Gastrocnemius medialis (tissue), 4 donors: ENCODE measurements around the gene FAM216B. TPM values are rescaled to one million over a fixed set of nuclear protein-coding genes. Genes with fewer than 3 reads are reported as not detected.

Experiments used
- ATAC-seq, 2 donors: fragments of 150-250 bp; one replicate each; pipeline ENCODE4 v1.9.1; 2016
- DNase-seq, 2 donors: peaks; one replicate each; pipeline ENCODE4 v3.0.0-alpha.2; 2019
- H3K27ac ChIP-seq, 4 donors: fragments of 200-600 bp; sonication (generic); 1 replicate in 1 of 4; 2 replicates in 3 of 4; pipeline ENCODE4 v1.5.1; 2016 to 2018; ENCODE audit warnings: mild to moderate bottlenecking in 2 of 4, moderate library complexity in 1 of 4
- H3K27me3 ChIP-seq, 3 donors: fragments of 200-600 bp; sonication (generic) in 2 of 3; 1 replicate in 1 of 3; 2 replicates in 2 of 3; pipeline versions ENCODE4 v1.5.1 to v1.6.0; 2016 to 2019; ENCODE audit warnings: mild to moderate bottlenecking in 1 of 3, moderate library complexity in 1 of 3
- H3K36me3 ChIP-seq, 2 donors: fragments of 200-600 bp; sonication (generic) in 1 of 2; one replicate each; pipeline ENCODE4 v1.5.1; 2017 to 2018
- H3K4me1 ChIP-seq, 2 donors: fragments of 200-600 bp; sonication (generic) in 1 of 2; one replicate each; pipeline ENCODE4 v1.5.1; 2016 to 2017; ENCODE audit warnings: mild to moderate bottlenecking in 2 of 2
- H3K4me3 ChIP-seq, 4 donors: fragments of 200-600 bp; sonication (generic) in 3 of 4; 1 replicate in 1 of 4; 2 replicates in 3 of 4; pipeline ENCODE4 v1.5.1; 2016 to 2019; ENCODE audit warnings: mild to moderate bottlenecking in 2 of 4
- H3K9me3 ChIP-seq, 3 donors: fragments of 200-600 bp; sonication (generic) in 2 of 3; 1 replicate in 1 of 3; 2 replicates in 2 of 3; pipeline ENCODE4 v1.5.1; 2016 to 2019
- CTCF ChIP-seq, 5 experiments: fragments of 450-650 bp in 3 of 5; fragments of 200-600 bp in 2 of 5; sonication (generic) in 2 of 5; IDR thresholded peaks in 4 of 5; conservative IDR thresholded peaks in 1 of 5; 1 replicate in 4 of 5; 2 replicates in 1 of 5; pipeline ENCODE4 v1.5.1; 2016 to 2019; ENCODE audit warnings: antibody characterized with exemption in 5 of 5, mild to moderate bottlenecking in 3 of 5, moderate library complexity in 3 of 5
- POLR2A ChIP-seq, 2 donors: fragments of 450-650 bp; IDR thresholded peaks; one replicate each; pipeline ENCODE4 v1.6.1; 2017; ENCODE audit warnings: antibody characterized with exemption in 2 of 2, mild to moderate bottlenecking in 2 of 2, moderate library complexity in 2 of 2
- in situ Hi-C, 4 donors: fragments of 200-750 bp; cut with MboI; loops; one replicate each; pipeline versions ENCODE4 v1.15.0 to v1.8.0; 2017; ENCODE audit warnings: low sequenced_read_pairs in 4 of 4
- intact Hi-C: fragments of 100-400 bp; cut with DNase I; formaldehyde crosslinking; loops from one replicate; pipeline ENCODE4 v1.15.1; 2023; ENCODE audit warnings: low total_unique reads
- total RNA-seq, 4 donors: library from RNA; depleted of rRNA; stranded (reverse); fragments of >200 nt; gene quantifications; one replicate each; pipeline versions ENCODE4 v1.1.0 to v1.2.3, GENCODE V29; 2016

FAM216B gene
- total RNA-seq, 4 donors from 2014 or later, result not detected

GRCh38 chr13:42786715-42787114 lies 5.3 kb downstream of the FAM216B start:
- Histone ChIP-seq H3K4me1 (no peaks in the 10 kb centered on the region), H3K27ac (no peak overlapping the region), H3K27me3 (no peaks in the 10 kb centered on the region), H3K4me3 (no peak overlapping the region), H3K36me3 (no peaks in the 10 kb centered on the region), H3K9me3 (no peaks in the 10 kb centered on the region)
- TF ChIP-seq POLR2A (IDR thresholded peaks at IDR 0.05), result no peak
- no peak for TF ChIP-seq CTCF (IDR thresholded peaks at IDR 0.05 in 4 of 5, conservative IDR thresholded peaks at IDR 0.05 in 1 of 5)
- intact Hi-C loops, result no loop called here
- in situ Hi-C loops, result no loop called here
- ATAC-seq, result no peak
- no peak for DNase-seq

- in situ Hi-C loops (no loop called here), intact Hi-C loops (no loop called here)
- Histone ChIP-seq H3K4me3 (no peak overlapping the region), H3K9me3 (no peaks in the 10 kb centered on the region), H3K27ac (no peak overlapping the region), H3K4me1 (no peaks in the 10 kb centered on the region), H3K27me3 (no peaks in the 10 kb centered on the region), H3K36me3 (no peaks in the 10 kb centered on the region)
- no peak for DNase-seq
- TF ChIP-seq CTCF (IDR thresholded peaks at IDR 0.05 in 4 of 5, conservative IDR thresholded peaks at IDR 0.05 in 1 of 5) (no peak), POLR2A (IDR thresholded peaks at IDR 0.05) (no peak)
- no peak for ATAC-seq
These were observed 7.2 kb downstream of the FAM216B start for GRCh38 chr13:42788601-42789000.

GRCh38 chr13:42792154-42792553 lies 10.8 kb downstream of the FAM216B start:
- H3K36me3 ChIP-seq, result no peaks in the 10 kb centered on the region
- no peaks in the 10 kb centered on the region for H3K9me3 ChIP-seq
- no peak overlapping the region for H3K4me3 ChIP-seq
- no peak for TF ChIP-seq POLR2A (IDR thresholded peaks at IDR 0.05)
- no peak for TF ChIP-seq CTCF (IDR thresholded peaks at IDR 0.05 in 4 of 5, conservative IDR thresholded peaks at IDR 0.05 in 1 of 5)
- no peaks in the 10 kb centered on the region for H3K4me1 ChIP-seq
- H3K27ac ChIP-seq, result no peak overlapping the region
- intact Hi-C loops, result no loop called here
- no peaks in the 10 kb centered on the region for H3K27me3 ChIP-seq
- no peak for DNase-seq
- in situ Hi-C loops, result no loop called here
- ATAC-seq, result no peak

GRCh38 chr13:42794577-42795275 lies 13.3 kb downstream of the FAM216B start:
- ATAC-seq (no peak), DNase-seq (no peak)
- H3K27me3 ChIP-seq, result no peaks in the 10 kb centered on the region
- TF ChIP-seq POLR2A (IDR thresholded peaks at IDR 0.05), result no peak
- no peak for TF ChIP-seq CTCF (IDR thresholded peaks at IDR 0.05 in 4 of 5, conservative IDR thresholded peaks at IDR 0.05 in 1 of 5)
- in situ Hi-C loops, result no loop called here
- intact Hi-C loops, result no loop called here
- H3K4me3 ChIP-seq, result no peak overlapping the region
- H3K4me1 ChIP-seq, result no peaks in the 10 kb centered on the region
- no peaks in the 10 kb centered on the region for H3K9me3 ChIP-seq
- no peaks in the 10 kb centered on the region for H3K36me3 ChIP-seq
- H3K27ac ChIP-seq, result no peak overlapping the region

- Histone ChIP-seq H3K4me3 (no peak overlapping the region), H3K4me1 (no peaks in the 10 kb centered on the region), H3K9me3 (no peaks in the 10 kb centered on the region), H3K36me3 (no peaks in the 10 kb centered on the region), H3K27ac (no peak overlapping the region), H3K27me3 (no peaks in the 10 kb centered on the region)
- in situ Hi-C loops (no loop called here), intact Hi-C loops (no loop called here)
- DNase-seq, result no peak
- no peak for ATAC-seq
- TF ChIP-seq POLR2A (IDR thresholded peaks at IDR 0.05) (no peak), CTCF (IDR thresholded peaks at IDR 0.05 in 4 of 5, conservative IDR thresholded peaks at IDR 0.05 in 1 of 5) (no peak)
These were observed 14.3 kb downstream of the FAM216B start for GRCh38 chr13:42795666-42796065.
